GM12878 (cell line): ENCODE results near the gene SESTD1. TPM values are rescaled to one million over a fixed set of nuclear protein-coding genes. Genes with fewer than 3 reads are reported as not detected.

Experiments
- ATAC-seq: fragments of 200-7000 bp; cut with Tn5 transposase; 3 replicates; pipeline ENCODE4 v1.9.1; 2020; ENCODE audit warnings: mild to moderate bottlenecking, moderate library complexity
- BruUV-seq: library from RNA; stranded (reverse); fragments of 400-500 nt; replicated peaks from 2 replicates; lab custom pipeline; 2021; lab: Mats Ljungman, UMichigan
- CTCF ChIA-PET: fragments of 300-600 bp; sonication (Branson Sonifier 250); formaldehyde crosslinking; extraction: SDS; loops from one replicate; lab custom pipeline; 2021; ENCODE audit warnings: inconsistent platforms; lab: Yijun Ruan, JAX
- POLR2A ChIA-PET: fragments of 350-600 bp; formaldehyde crosslinking; extraction: SDS; loops from one replicate; lab custom pipeline; 2021; ENCODE audit warnings: inconsistent platforms; lab: Charles Lee
- RAD21 ChIA-PET: fragments of 300-600 bp; sonication (Branson Sonifier 250); formaldehyde crosslinking; loops from one replicate; lab custom pipeline; 2023; ENCODE audit warnings: antibody characterized with exemption; ENCODE audit not compliant: unreplicated experiment; lab: Charles Lee
- SMC1A ChIA-PET: fragments of 300-600 bp; sonication (Branson Sonifier 250); formaldehyde crosslinking; loops from one replicate; lab custom pipeline; 2023; ENCODE audit not compliant: unreplicated experiment, uncharacterized antibody; lab: Charles Lee
- DNase-seq: peaks from one replicate; pipeline ENCODE4 v3.0.0-alpha.2; 2011; ENCODE audit warnings: low read depth, low spot score
- FAIRE-seq: peaks from 3 replicates; lab custom pipeline; 2011; peaks lifted over from hg19 to GRCh38; lab: Jason Lieb, UNC
- H2AFZ ChIP-seq: 2 replicates; pipeline ENCODE4 v1.6.0; 2011; ENCODE audit warnings: low read depth, low read length, control low read depth; ENCODE audit not compliant: control insufficient read depth
- H3K27ac ChIP-seq: 2 replicates; pipeline ENCODE4 v1.5.1; 2011; ENCODE audit warnings: control low read depth; ENCODE audit not compliant: control insufficient read depth, insufficient read depth
- H3K27me3 ChIP-seq, 2 experiments: replicated peaks in 1 of 2; 2 replicates each; pipeline versions ENCODE4 v1.6.0 to v1.6.1; 2011; ENCODE audit warnings: low read length in 1 of 2; ENCODE audit not compliant: control insufficient read depth in 2 of 2, insufficient read depth in 2 of 2
- H3K36me3 ChIP-seq, 2 experiments: 2 replicates each; pipeline ENCODE4 v1.5.1; 2011; ENCODE audit warnings: low read length in 1 of 2; ENCODE audit not compliant: control insufficient read depth in 2 of 2, insufficient read depth in 2 of 2
- H3K4me1 ChIP-seq: 2 replicates; pipeline ENCODE4 v1.6.1; 2011; ENCODE audit warnings: mild to moderate bottlenecking, low read length, moderate library complexity, mixed read lengths; ENCODE audit not compliant: control insufficient read depth, insufficient read depth
- H3K4me2 ChIP-seq: 2 replicates; pipeline ENCODE4 v1.6.0; 2011; ENCODE audit warnings: control low read depth; ENCODE audit not compliant: control insufficient read depth, insufficient read depth
- H3K4me3 ChIP-seq: fragments of 200-600 bp; sonication (generic); 2 replicates; pipeline ENCODE4 v1.5.1; 2016
- H3K79me2 ChIP-seq: 2 replicates; pipeline ENCODE4 v1.6.0; 2011; ENCODE audit warnings: low read length; ENCODE audit not compliant: control insufficient read depth, insufficient read depth
- H3K9ac ChIP-seq: 2 replicates; pipeline ENCODE4 v1.8.0; 2011; ENCODE audit warnings: low read length, control low read depth, mixed read lengths; ENCODE audit not compliant: control insufficient read depth, insufficient read depth
- H3K9me3 ChIP-seq: replicated peaks from 3 replicates; pipeline ENCODE4 v1.5.1; 2011; ENCODE audit warnings: mild to moderate bottlenecking, low read length; ENCODE audit not compliant: control insufficient read depth, insufficient read depth
- H4K20me1 ChIP-seq: 2 replicates; pipeline ENCODE4 v1.6.0; 2011; ENCODE audit not compliant: control insufficient read depth, insufficient read depth
- BACH1 ChIP-seq: fragments of 450-650 bp; IDR thresholded peaks from 2 replicates; pipeline ENCODE4 v1.6.1; 2017; ENCODE audit warnings: mild to moderate bottlenecking, borderline replicate concordance
- CHD1 ChIP-seq: IDR thresholded peaks from 2 replicates; pipeline ENCODE4 v1.6.1; 2012; ENCODE audit warnings: low read depth, low read length, improper control_type of control experiment
- ETV6 ChIP-seq, 2 experiments: fragments of 450-650 bp in 1 of 2; IDR thresholded peaks in 1 of 2; conservative IDR thresholded peaks in 1 of 2; 2 replicates each; pipeline ENCODE4 v1.6.1; 2014; ENCODE audit warnings: antibody characterized with exemption in 1 of 2, borderline replicate concordance in 1 of 2, low read depth in 1 of 2, mild to moderate bottlenecking in 1 of 2, moderate library complexity in 1 of 2
- GABPA ChIP-seq: IDR thresholded peaks from 2 replicates; pipeline ENCODE4 v1.6.1; 2014; ENCODE audit warnings: antibody characterized with exemption, low read depth, mild to moderate bottlenecking, inconsistent platforms
- IRF4 ChIP-seq: IDR thresholded peaks from 2 replicates; pipeline ENCODE4 v1.6.1; 2011; ENCODE audit warnings: low read depth, low read length
- JUNB ChIP-seq: IDR thresholded peaks from 2 replicates; pipeline ENCODE4 v1.6.1; 2016; ENCODE audit warnings: antibody characterized with exemption, mild to moderate bottlenecking
- MXI1 ChIP-seq: fragments of 150-350 bp; IDR thresholded peaks from 2 replicates; pipeline ENCODE4 v1.6.1; 2011; ENCODE audit warnings: low read depth, mild to moderate bottlenecking, inconsistent platforms, low read length, improper control_type of control experiment
- NR2C1 ChIP-seq: fragments of 450-650 bp; IDR thresholded peaks from 2 replicates; pipeline ENCODE4 v1.6.1; 2017; ENCODE audit warnings: antibody characterized with exemption, mild to moderate bottlenecking, moderate library complexity
- POLR2A ChIP-seq: IDR thresholded peaks from 2 replicates; pipeline ENCODE4 v1.6.1; 2011; ENCODE audit warnings: low read depth, mild to moderate bottlenecking, low read length
- POLR2AphosphoS5 ChIP-seq: IDR thresholded peaks from 2 replicates; pipeline ENCODE4 v1.6.1; 2011; ENCODE audit warnings: mild to moderate bottlenecking, low read length, inconsistent platforms
- RFX5 ChIP-seq: IDR thresholded peaks from 2 replicates; pipeline ENCODE4 v1.6.1; 2011; ENCODE audit warnings: low read depth, low read length, improper control_type of control experiment
- SMARCA5 ChIP-seq: fragments of 450-650 bp; IDR thresholded peaks from 2 replicates; pipeline ENCODE4 v1.6.1; 2017; ENCODE audit warnings: mild to moderate bottlenecking
- TAF1 ChIP-seq: IDR thresholded peaks from 2 replicates; pipeline ENCODE4 v1.6.1; 2011; ENCODE audit warnings: mild to moderate bottlenecking, low read depth, low read length, borderline replicate concordance
- TARDBP ChIP-seq: IDR thresholded peaks from 2 replicates; pipeline ENCODE4 v1.6.1; 2016; ENCODE audit warnings: borderline replicate concordance
- ZBTB11 ChIP-seq: fragments of 450-650 bp; formaldehyde crosslinking; IDR thresholded peaks from 2 replicates; pipeline ENCODE4 v1.5.0; 2022; ENCODE audit warnings: mild to moderate bottlenecking, missing genetic modification characterization
- WGBS: methylation state at CpG from one replicate; pipeline ENCODE4 v1.1.6; 2016; ENCODE audit warnings: low lambda C conversion rate; ENCODE audit not compliant: insufficient replicate concordance, insufficient coverage; ENCODE audit errors: missing lambda C conversion rate; 5-methylcytosine and 5-hydroxymethylcytosine counted together
- in situ Hi-C: fragments of 300-500 bp; cut with MboI; formaldehyde crosslinking; loops from 9 replicates; pipeline ENCODE4 v1.14.3; 2018; ENCODE audit warnings: mixed read lengths
- intact Hi-C: fragments of 100-400 bp; cut with micrococcal nuclease; formaldehyde crosslinking; loops from one replicate; pipeline ENCODE4 v1.14.2; 2022; ENCODE audit not compliant: unreplicated experiment
- polyA plus RNA-seq, 11 experiments: library from polyadenylated mRNA; depleted of rRNA in 4 of 11; unstranded in 6 of 11; stranded (reverse) in 5 of 11; fragments of >200 nt; fragmentation: Nextera tagmentation in 4 of 11; fragmentation: Illumina TruSeq in 1 of 11; extraction: Ambion mirVana in 4 of 11; extraction: Trizol in 1 of 11; gene quantifications; 1 replicate in 1 of 11; 2 replicates in 10 of 11; pipeline versions ENCODE4 v1.2.1 to v1.2.3, GENCODE V29; 2011 to 2016; ENCODE audit warnings: inconsistent platforms in 2 of 11, missing spikeins in 2 of 11, low read depth in 1 of 11
- total RNA-seq, 4 experiments: library from RNA; depleted of rRNA in 3 of 4; stranded (reverse); fragments of >200 nt in 3 of 4; fragmentation: Illumina TruSeq in 1 of 4; extraction: Trizol in 1 of 4; gene quantifications; 2 replicates each; pipeline versions ENCODE4 v1.2.1 to v1.2.3, GENCODE V29; 2013 to 2021

SESTD1 gene
- total and polyA plus RNA-seq, 10 of the 15 experiments (the other 5 are each of a cell fraction or from before 2014, with no cell fraction given) = 4.4 to 22.7 (median 9.5) TPM

- Histone ChIP-seq H3K4me3 (no peak overlapping the region), H4K20me1 (no peaks in the 10 kb centered on the region), H3K79me2 (no peaks in the 10 kb centered on the region; the same call in 1 of the 2 replicates), H3K9ac (no peak overlapping the region), H3K9me3 (no peaks in the 10 kb centered on the region), H3K4me1 (no peaks in the 10 kb centered on the region), H3K27ac (no peak overlapping the region), H2AFZ (no peak overlapping the region), H3K27me3 (no peaks in the 10 kb centered on the region), H3K4me2 (no peak overlapping the region), H3K36me3 (no peaks in the 10 kb centered on the region)
- ChIA-PET POLR2A (interaction anchor here (0.8 kb wide), 1 partner anchor 36 kb away, joined by 3 read pairs; no protein-coding TSS in a partner anchor), RAD21 (no interaction called here), CTCF (interaction anchor here (0.8 to 0.9 kb wide), 2 partner anchors 8 to 28 kb away, joined by 4 read pairs; no protein-coding TSS in a partner anchor), SMC1A (interaction anchor here (0.6 to 2.9 kb wide), 5 partner anchors 7 to 73 kb away, joined by 3 to 13 read pairs (median 4); no protein-coding TSS in a partner anchor)
- ATAC-seq = no peak
- no TSS peak for BruUV-seq
- no peak for DNase-seq
- TF ChIP-seq MXI1 = no peak
- TF ChIP-seq NR2C1 = no peak
- no peak for TF ChIP-seq CHD1
- TF ChIP-seq JUNB = no peak
- no peak for TF ChIP-seq TARDBP
- no peak for TF ChIP-seq POLR2AphosphoS5
- TF ChIP-seq SMARCA5 = no peak
- FAIRE-seq = no peak
- in situ Hi-C loops = loop anchor here (10.0 kb wide), 1 partner anchor 198 kb away; no protein-coding TSS in a partner anchor
- intact Hi-C loops = no loop called here
Measured at GRCh38 chr2:179226961-179227259, 37.7 kb downstream of the SESTD1 start.

- FAIRE-seq (no peak), DNase-seq (no peak), ATAC-seq (no peak)
- no peaks in the 10 kb centered on the region for H4K20me1 ChIP-seq
- no peak overlapping the region for H3K4me3 ChIP-seq
- no peak overlapping the region for H3K27ac ChIP-seq
- no peaks in the 10 kb centered on the region; the same call in 1 of the 2 replicates for H3K79me2 ChIP-seq
- no peaks in the 10 kb centered on the region for H3K36me3 ChIP-seq
- no peak overlapping the region for H2AFZ ChIP-seq
- SMC1A ChIA-PET = interaction anchor here (0.6 to 2.9 kb wide), 4 partner anchors 13 to 179 kb away, joined by 3 to 13 read pairs (median 4); no protein-coding TSS in a partner anchor
- in situ Hi-C loops (loop anchor here (10.0 kb wide), 1 partner anchor 198 kb away; no protein-coding TSS in a partner anchor), intact Hi-C loops (no loop called here)
- no peaks in the 10 kb centered on the region for H3K4me1 ChIP-seq
- H3K9me3 ChIP-seq = no peaks in the 10 kb centered on the region
- WGBS = 93% methylated on average over 6 of the region's 6 CpGs
- no TSS peak for BruUV-seq
- RAD21 ChIA-PET = no interaction called here
- H3K4me2 ChIP-seq = no peak overlapping the region
- no peaks in the 10 kb centered on the region for H3K27me3 ChIP-seq
- H3K9ac ChIP-seq = no peak overlapping the region
- CTCF ChIA-PET = interaction anchor here (0.7 kb wide), 1 partner anchor 26 kb away, joined by 3 read pairs; no protein-coding TSS in a partner anchor
- POLR2A ChIA-PET = interaction anchor here (0.7 to 0.8 kb wide), 2 partner anchors 10 to 36 kb away, joined by 3 read pairs; no protein-coding TSS in a partner anchor
- TF ChIP-seq GABPA (no peak), IRF4 (no peak), POLR2A (no peak), ETV6 (conservative IDR thresholded peaks at IDR 0.05 in 1 of 2, IDR thresholded peaks at IDR 0.05 in 1 of 2; ENCODE audit: borderline replicate concordance in 1 of 2, low read depth in 1 of 2) (no peak), ZBTB11 (CRISPR knock-in tag) (no peak), TAF1 (no peak), RFX5 (no peak), CHD1 (no peak), JUNB (no peak), BACH1 (no peak)
Measured at GRCh38 chr2:179226203-179226960, 38.2 kb downstream of the SESTD1 start.
